Chondrocyte (in vitro differentiated cells): Measurements from ENCODE around the gene SCUBE1. TPM values are rescaled to one million over a fixed set of nuclear protein-coding genes. Genes with fewer than 3 reads are reported as not detected.

Experiments
- DNase-seq: peaks from one replicate; pipeline ENCODE4 v3.0.0; 2021; ENCODE audit warnings: mixed read lengths, low spot score
- H3K27ac Mint-ChIP-seq: one replicate; pipeline ENCODE4 v1.8.0; 2021; ENCODE audit warnings: mild to moderate bottlenecking, moderate library complexity, mixed read lengths; ENCODE audit not compliant: unreplicated experiment
- H3K27me3 Mint-ChIP-seq: 2 replicates; pipeline ENCODE4 v1.8.0; 2021; ENCODE audit warnings: low read depth, mixed read lengths
- H3K36me3 Mint-ChIP-seq: 2 replicates; pipeline ENCODE4 v1.8.0; 2021; ENCODE audit warnings: low read depth, mixed read lengths
- H3K4me1 Mint-ChIP-seq: 2 replicates; pipeline ENCODE4 v1.8.0; 2021; ENCODE audit warnings: low read depth, mild to moderate bottlenecking, mixed read lengths
- H3K4me3 Mint-ChIP-seq: one replicate; pipeline ENCODE4 v1.8.0; 2021; ENCODE audit warnings: mild to moderate bottlenecking, moderate library complexity, mixed read lengths; ENCODE audit not compliant: unreplicated experiment
- H3K9me3 Mint-ChIP-seq: 2 replicates; pipeline ENCODE4 v1.8.0; 2021; ENCODE audit warnings: low read depth, mixed read lengths
- total RNA-seq: library from RNA; stranded (reverse); gene quantifications from 3 replicates; pipeline ENCODE4 v1.2.1, GENCODE V29; 2021
- TF ChIP-seq, protein P1 (sequence below): fragments of 200-600 bp; sonication (generic); IDR thresholded peaks from 2 replicates; pipeline ENCODE4 v1.5.0; 2021; ENCODE audit warnings: antibody characterized with exemption, mild to moderate bottlenecking, moderate library complexity

SCUBE1 gene
- total RNA-seq, 1 donor from 2014 or later, result 3.2 TPM

DNA sequence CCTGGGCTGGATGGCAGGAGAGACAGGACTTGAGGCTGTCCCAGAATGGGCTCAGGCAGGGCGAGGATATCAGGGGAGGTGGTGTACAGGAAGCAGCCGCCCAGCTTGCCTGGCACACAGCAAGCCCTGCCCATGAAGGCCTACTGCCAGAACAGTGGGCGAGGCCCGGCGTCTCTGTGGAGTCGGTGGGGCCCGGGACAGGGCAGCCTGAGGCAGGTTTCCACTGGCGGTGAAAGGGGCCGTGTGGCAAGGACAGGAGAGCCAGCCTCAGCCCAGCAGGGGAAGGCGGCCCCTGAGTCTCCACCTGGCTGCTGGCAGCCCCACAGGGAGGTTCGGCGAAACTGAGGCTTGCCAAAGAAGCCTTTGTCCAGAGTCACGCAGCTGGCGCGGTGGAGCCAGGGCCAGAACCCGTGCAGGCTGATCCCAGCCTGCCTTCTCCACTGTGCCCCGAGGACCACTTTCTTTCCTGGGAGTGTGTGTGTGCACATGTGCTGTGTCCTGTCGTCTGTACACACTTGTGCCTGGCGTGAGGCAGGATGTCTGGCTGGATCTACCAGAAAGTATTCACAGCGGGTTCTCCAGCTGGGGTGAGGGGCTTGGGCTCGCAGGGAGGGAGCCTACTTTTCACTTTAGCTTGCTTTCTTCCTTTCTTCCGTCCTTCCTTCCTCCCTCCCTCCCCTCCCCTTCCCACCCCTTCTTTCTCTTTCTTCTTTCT lies 190.7 kb downstream of the SCUBE1 start:
- Mint-ChIP-seq H3K36me3 (no peaks in the 10 kb centered on the region), H3K27me3 (no peaks in the 10 kb centered on the region), H3K9me3 (no peaks in the 10 kb centered on the region), H3K27ac (peak overlapping the region; percentile 94), H3K4me3 (peak overlapping the region; percentile 85), H3K4me1 (peaks cover 33% of the 10 kb centered on the region)
- DNase-seq, result no peak
- TF ChIP-seq, protein P1, sequence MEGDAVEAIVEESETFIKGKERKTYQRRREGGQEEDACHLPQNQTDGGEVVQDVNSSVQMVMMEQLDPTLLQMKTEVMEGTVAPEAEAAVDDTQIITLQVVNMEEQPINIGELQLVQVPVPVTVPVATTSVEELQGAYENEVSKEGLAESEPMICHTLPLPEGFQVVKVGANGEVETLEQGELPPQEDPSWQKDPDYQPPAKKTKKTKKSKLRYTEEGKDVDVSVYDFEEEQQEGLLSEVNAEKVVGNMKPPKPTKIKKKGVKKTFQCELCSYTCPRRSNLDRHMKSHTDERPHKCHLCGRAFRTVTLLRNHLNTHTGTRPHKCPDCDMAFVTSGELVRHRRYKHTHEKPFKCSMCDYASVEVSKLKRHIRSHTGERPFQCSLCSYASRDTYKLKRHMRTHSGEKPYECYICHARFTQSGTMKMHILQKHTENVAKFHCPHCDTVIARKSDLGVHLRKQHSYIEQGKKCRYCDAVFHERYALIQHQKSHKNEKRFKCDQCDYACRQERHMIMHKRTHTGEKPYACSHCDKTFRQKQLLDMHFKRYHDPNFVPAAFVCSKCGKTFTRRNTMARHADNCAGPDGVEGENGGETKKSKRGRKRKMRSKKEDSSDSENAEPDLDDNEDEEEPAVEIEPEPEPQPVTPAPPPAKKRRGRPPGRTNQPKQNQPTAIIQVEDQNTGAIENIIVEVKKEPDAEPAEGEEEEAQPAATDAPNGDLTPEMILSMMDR, result peak; percentile 19

DNA sequence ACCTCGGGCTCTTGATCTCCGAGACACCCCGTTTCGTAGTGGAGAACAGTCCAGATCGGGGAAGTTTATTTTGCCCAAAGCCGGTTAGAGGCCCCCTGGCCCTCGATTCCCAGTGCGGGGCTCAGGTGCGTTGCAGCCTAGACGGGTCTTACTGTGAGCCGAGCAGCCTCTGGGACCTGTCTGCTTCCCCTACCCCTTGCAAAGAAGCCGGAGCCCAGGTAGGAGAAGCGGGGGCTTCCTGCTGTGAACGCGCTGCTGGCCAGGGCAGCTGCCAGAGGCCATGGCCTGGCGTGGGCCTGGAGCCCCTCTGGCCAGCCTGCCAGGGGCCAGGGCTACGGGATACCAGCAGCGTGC lies 191.2 kb downstream of the SCUBE1 start:
- no peaks in the 10 kb centered on the region for H3K27me3 Mint-ChIP-seq
- TF ChIP-seq, protein P1, result no peak
- H3K27ac Mint-ChIP-seq, result peak overlapping the region; percentile 94
- no peaks in the 10 kb centered on the region for H3K36me3 Mint-ChIP-seq
- DNase-seq, result no peak
- H3K4me3 Mint-ChIP-seq, result peak overlapping the region; percentile 85
- no peaks in the 10 kb centered on the region for H3K9me3 Mint-ChIP-seq
- peaks cover 33% of the 10 kb centered on the region for H3K4me1 Mint-ChIP-seq

DNA sequence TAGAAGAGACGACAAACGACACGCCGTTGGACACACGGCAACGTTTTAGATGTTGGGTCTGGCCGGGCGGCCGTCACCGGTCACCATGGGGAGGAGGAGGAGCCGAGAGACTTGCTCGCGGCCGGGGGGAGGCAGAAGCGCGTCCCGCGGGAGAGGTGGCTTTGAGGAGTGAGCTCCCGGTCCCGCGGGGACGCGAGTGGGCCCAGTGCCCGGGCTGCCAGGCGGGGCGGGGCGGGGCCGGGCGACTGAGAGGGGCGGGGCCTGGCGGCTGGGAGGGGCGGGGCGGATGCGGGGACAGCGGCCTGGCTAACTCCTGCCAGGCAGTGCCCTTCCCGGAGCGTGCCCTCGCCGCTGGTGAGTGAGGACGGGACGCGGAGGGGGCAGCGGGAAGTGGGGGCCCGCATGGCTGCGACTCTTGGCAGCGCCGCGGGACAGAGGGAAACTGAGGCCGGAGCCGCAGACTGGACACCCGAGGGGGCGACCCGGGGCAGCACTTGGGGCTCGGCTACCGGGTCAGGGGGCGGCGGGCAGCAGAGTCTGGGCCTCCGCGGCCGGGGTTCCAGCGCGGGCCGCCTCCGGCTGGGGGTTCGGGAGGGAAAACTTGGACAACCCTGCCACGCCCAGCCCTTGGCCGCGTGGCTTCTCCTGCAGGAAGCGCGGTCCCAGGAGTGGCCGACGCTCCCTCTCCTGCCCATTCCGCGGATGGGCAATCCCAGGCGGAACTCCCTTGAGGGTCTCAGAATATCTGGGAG lies 191.7 kb downstream of the SCUBE1 start, which contains the start of gene TSPO:
TSPO (plus strand) TSS at position 309 of the 752 bp plus-strand sequence. CDS start 7,680 bp downstream, outside the sequence.
- peak within 1 kb of the TSS; percentile 85 for H3K4me3 Mint-ChIP-seq
- H3K9me3 Mint-ChIP-seq, result no peaks in the 10 kb centered on the region
- H3K27me3 Mint-ChIP-seq, result no peaks in the 10 kb centered on the region
- DNase-seq, result no peak
- no peaks in the 10 kb centered on the region for H3K36me3 Mint-ChIP-seq
- peaks cover 28% of the 10 kb centered on the region for H3K4me1 Mint-ChIP-seq
- peak within 1 kb of the TSS; percentile 94 for H3K27ac Mint-ChIP-seq
- TF ChIP-seq, protein P1, result no peak

DNA sequence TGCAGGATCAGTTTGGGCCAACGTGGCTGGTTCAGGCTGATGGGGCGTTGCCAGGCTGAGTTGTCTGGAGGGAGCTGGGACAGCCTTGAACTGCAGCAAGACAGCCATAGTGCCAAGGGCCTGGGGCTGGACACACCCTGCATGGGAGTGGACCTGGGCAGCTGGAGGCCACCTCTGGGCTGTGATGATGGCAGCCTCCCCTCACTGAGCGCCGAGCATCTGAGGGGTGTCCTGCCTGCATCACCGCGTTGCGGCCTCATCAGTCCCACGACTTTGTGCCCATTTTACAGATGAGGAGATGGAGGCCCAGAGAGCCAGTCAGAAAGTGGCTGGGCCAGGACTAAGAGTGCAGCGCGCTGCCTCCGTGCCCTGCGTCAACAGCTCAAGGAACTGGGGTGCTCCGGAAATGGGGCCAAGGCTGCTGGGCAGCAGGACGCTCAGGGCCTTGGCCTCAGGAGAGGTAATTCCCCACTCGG lies 192.4 kb downstream of the SCUBE1 start:
- TF ChIP-seq, protein P1, result no peak
- Mint-ChIP-seq H3K9me3 (no peaks in the 10 kb centered on the region), H3K4me1 (peaks cover 24% of the 10 kb centered on the region), H3K27ac (no peak overlapping the region), H3K36me3 (no peaks in the 10 kb centered on the region), H3K4me3 (peak overlapping the region; percentile 85), H3K27me3 (no peaks in the 10 kb centered on the region)
- no peak for DNase-seq

DNA sequence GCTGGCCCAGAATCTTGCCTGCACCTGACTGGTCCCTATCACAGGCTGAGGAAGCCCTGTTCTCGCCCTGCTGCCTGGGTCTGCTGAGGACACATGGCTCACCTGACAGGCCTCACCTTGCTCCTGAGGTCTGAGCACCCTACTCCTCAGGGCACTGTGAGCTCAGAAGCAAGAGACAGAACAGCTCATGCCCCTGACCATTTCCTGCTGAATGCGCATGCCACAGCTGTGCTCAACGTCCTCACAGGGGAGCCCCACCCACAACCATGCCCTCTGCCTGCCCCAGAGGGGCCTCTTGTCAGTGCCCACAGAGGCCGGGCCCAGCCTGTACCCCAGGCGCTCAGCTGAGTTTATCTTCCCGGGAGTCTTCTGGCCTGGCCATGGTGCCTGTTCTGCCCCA lies 194.6 kb downstream of the SCUBE1 start:
- Mint-ChIP-seq H3K27me3 (no peaks in the 10 kb centered on the region), H3K9me3 (no peaks in the 10 kb centered on the region), H3K36me3 (no peaks in the 10 kb centered on the region), H3K4me3 (no peak overlapping the region), H3K4me1 (peaks cover 17% of the 10 kb centered on the region), H3K27ac (no peak overlapping the region)
- no peak for DNase-seq
- TF ChIP-seq, protein P1, result no peak
